Heart left ventricle (tissue), 13 donors: ENCODE data around the gene TMED6.

Experiments used
- CTCF ChIP-seq, 12 donors: fragments of 200-600 bp; sonication (generic) in 4 of 12; IDR thresholded peaks; one replicate each; pipeline versions ENCODE4 v1.5.0 to v1.8.0; 2018 to 2022; ENCODE audit warnings: antibody characterized with exemption in 12 of 12, mild to moderate bottlenecking in 5 of 12
- POLR2A ChIP-seq, 2 donors: fragments of 450-650 bp; IDR thresholded peaks; one replicate each; pipeline ENCODE4 v1.6.1; 2017; ENCODE audit warnings: antibody characterized with exemption in 2 of 2, mild to moderate bottlenecking in 2 of 2, moderate library complexity in 2 of 2
- donor health status: ischemic (EF 13 %, LVEDD 7.1; RV severe dilation, severe dysfunction).
- donor health status: DM: no; HTN: yes; CAD: no.
- donor health status: DM: no; HTN: no; CAD: no.
- donor health status: ischemic (EF 25% LVEDD 6.9; RV normal size, moderate dysfunction).
- donor health status: ischemic (EF 25% LVEDD 5.7; RV mildly dilated, moderate dysfunction).
- donor health status: ischemic (EF 35%, LVEDD 5.7; RV mildly dilated, moderate dysfunction).
- donor health status: nonischemic (EF 11% LVEDD 7.7; RV severe dilation, severe dysfunction).
- donor health status: DM: yes; HTN: yes; CAD: no.
- donor health status: PGD.
- donor health status: ischemic (EF 29% LVEDD 5.4; RV normal size, mild dysfunction).
- donor health status: nonischemic (EF 23%, LVEDD 6.1; RV moderate dilation, normal function).

DNA sequence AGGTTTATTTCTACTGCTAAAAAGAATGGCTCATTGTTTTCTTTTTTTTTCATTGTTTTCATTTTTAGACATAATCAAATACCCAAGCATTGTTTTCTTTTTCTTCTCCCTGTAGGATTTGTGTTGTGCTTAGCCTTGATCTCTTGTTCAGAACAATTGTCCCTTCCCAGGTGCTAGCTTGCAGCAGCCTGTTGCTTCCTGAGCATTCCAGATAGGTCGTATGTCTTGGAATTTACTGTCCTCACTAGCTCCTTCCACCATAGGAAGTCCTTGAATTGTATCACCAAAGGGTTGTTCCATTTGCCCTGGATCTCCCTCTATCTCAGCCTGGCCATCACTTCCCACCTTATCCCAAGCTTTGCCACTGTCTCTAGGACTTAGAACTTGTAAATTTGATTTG, 50.4 kb downstream of the TMED6 start:
- TF ChIP-seq CTCF (IDR thresholded peaks at IDR 0.05) (no peak), POLR2A (IDR thresholded peaks at IDR 0.05) (no peak)
